DND-41 (cell line): ENCODE data around the gene WNT8B.

ENCODE experiments used
- CTCF ChIP-seq: IDR thresholded peaks from 2 replicates; pipeline ENCODE4 v1.5.1; 2012; ENCODE audit warnings: borderline replicate concordance, low read length, moderate library complexity, mild to moderate bottlenecking; ENCODE audit not compliant: poor library complexity, severe bottlenecking; ENCODE audit errors: extremely low read depth
- EZH2 ChIP-seq: IDR thresholded peaks from 3 replicates; pipeline ENCODE4 v1.6.1; 2012; ENCODE audit warnings: borderline replicate concordance, low read depth, mild to moderate bottlenecking, moderate library complexity, low read length, inconsistent platforms; ENCODE audit not compliant: severe bottlenecking

GRCh38 chr10:100498059-100498458 lies 35.2 kb downstream of the WNT8B start:
- TF ChIP-seq CTCF (peak; percentile 3), EZH2 (no peak)
